Measurements from ENCODE around the gene PDE1C. TPM values are rescaled to one million over a fixed set of nuclear protein-coding genes. Genes with fewer than 3 reads are reported as not detected.
"Not testable (repeated sequence)": the region's sequence is repeated elsewhere in the genome, so short reads cannot be mapped to it uniquely, and the experiment has no call there.

PDE1C gene
- total RNA-seq, 2 experiments from 2014 or later, result not detected

GRCh38 chr7:32033006-32033405 is 37.2 kb downstream of the PDE1C start:
- no peak overlapping the region for H3K4me3 Mint-ChIP-seq
- DNase-seq (no peak), ATAC-seq (no peak)
- POLR2A ChIA-PET, result no interaction called here
- H3K4me1 Mint-ChIP-seq (ENCODE audit: low read depth), result peaks cover 17% of the 10 kb centered on the region
- H3K27ac Mint-ChIP-seq, result no peak overlapping the region
- no peaks in the 10 kb centered on the region for H3K36me3 Mint-ChIP-seq (ENCODE audit: low read depth)
- CTCF ChIA-PET, result no interaction called here
- no peaks in the 10 kb centered on the region for H3K27me3 Mint-ChIP-seq (ENCODE audit: low read depth)
- no peaks in the 10 kb centered on the region for H3K9me3 Mint-ChIP-seq (ENCODE audit: insufficient read depth)

- Mint-ChIP-seq H3K27me3 (ENCODE audit: low read depth) (no peaks in the 10 kb centered on the region), H3K4me1 (ENCODE audit: low read depth) (peaks cover 12% of the 10 kb centered on the region), H3K9me3 (ENCODE audit: insufficient read depth) (no peaks in the 10 kb centered on the region), H3K36me3 (ENCODE audit: low read depth) (no peaks in the 10 kb centered on the region), H3K4me3 (no peak overlapping the region), H3K27ac (no peak overlapping the region)
- ChIA-PET POLR2A (no interaction called here), CTCF (no interaction called here)
- ATAC-seq (no peak), DNase-seq (no peak)
Measured at GRCh38 chr7:32032211-32032610, 38.0 kb downstream of the PDE1C start.

- DNase-seq (no peak), ATAC-seq (no peak)
- CTCF ChIA-PET, result no interaction called here
- no peaks in the 10 kb centered on the region for H3K36me3 Mint-ChIP-seq (ENCODE audit: low read depth)
- H3K9me3 Mint-ChIP-seq (ENCODE audit: insufficient read depth), result no peaks in the 10 kb centered on the region
- peaks cover 2% of the 10 kb centered on the region for H3K4me1 Mint-ChIP-seq (ENCODE audit: low read depth)
- no peak overlapping the region for H3K4me3 Mint-ChIP-seq
- H3K27me3 Mint-ChIP-seq (ENCODE audit: low read depth), result no peaks in the 10 kb centered on the region
- no peak overlapping the region for H3K27ac Mint-ChIP-seq
- POLR2A ChIA-PET, result no interaction called here
Measured at GRCh38 chr7:32030904-32031692, 39.1 kb downstream of the PDE1C start.

- CTCF ChIA-PET, result no interaction called here
- Mint-ChIP-seq H3K9me3 (ENCODE audit: insufficient read depth) (no peaks in the 10 kb centered on the region), H3K4me3 (no peak overlapping the region), H3K36me3 (ENCODE audit: low read depth) (no peaks in the 10 kb centered on the region), H3K27me3 (ENCODE audit: low read depth) (no peaks in the 10 kb centered on the region), H3K27ac (no peak overlapping the region), H3K4me1 (ENCODE audit: low read depth) (no peaks in the 10 kb centered on the region)
- ATAC-seq (no peak), DNase-seq (no peak)
- POLR2A ChIA-PET, result no interaction called here
Measured at GRCh38 chr7:32026083-32026425, 44.2 kb downstream of the PDE1C start.

- H3K36me3 Mint-ChIP-seq (ENCODE audit: low read depth), result no peaks in the 10 kb centered on the region
- H3K27me3 Mint-ChIP-seq (ENCODE audit: low read depth), result no peaks in the 10 kb centered on the region
- H3K4me3 Mint-ChIP-seq, result no peak overlapping the region
- no peak for ATAC-seq
- H3K27ac Mint-ChIP-seq, result no peak overlapping the region
- H3K9me3 Mint-ChIP-seq (ENCODE audit: insufficient read depth), result no peaks in the 10 kb centered on the region
- ChIA-PET CTCF (no interaction called here), POLR2A (no interaction called here)
- H3K4me1 Mint-ChIP-seq (ENCODE audit: low read depth), result no peaks in the 10 kb centered on the region
- DNase-seq, result no peak
Measured at GRCh38 chr7:32025381-32026082, 44.7 kb downstream of the PDE1C start.

- ChIA-PET CTCF (no interaction called here), POLR2A (no interaction called here)
- Mint-ChIP-seq H3K27me3 (ENCODE audit: low read depth) (no peaks in the 10 kb centered on the region), H3K27ac (no peak overlapping the region), H3K9me3 (ENCODE audit: insufficient read depth) (no peaks in the 10 kb centered on the region), H3K4me3 (no peak overlapping the region), H3K4me1 (ENCODE audit: low read depth) (no peaks in the 10 kb centered on the region), H3K36me3 (ENCODE audit: low read depth) (no peaks in the 10 kb centered on the region)
- ATAC-seq (no peak), DNase-seq (no peak)
Measured at GRCh38 chr7:32023376-32023775, 46.8 kb downstream of the PDE1C start.

- Mint-ChIP-seq H3K4me3 (no peak overlapping the region), H3K27me3 (ENCODE audit: low read depth) (no peaks in the 10 kb centered on the region), H3K36me3 (ENCODE audit: low read depth) (no peaks in the 10 kb centered on the region), H3K27ac (no peak overlapping the region), H3K4me1 (ENCODE audit: low read depth) (no peaks in the 10 kb centered on the region), H3K9me3 (ENCODE audit: insufficient read depth) (no peaks in the 10 kb centered on the region)
- ATAC-seq, result no peak
- ChIA-PET POLR2A (no interaction called here), CTCF (no interaction called here)
- no peak for DNase-seq
Measured at GRCh38 chr7:32022966-32023365, 47.2 kb downstream of the PDE1C start.

- ChIA-PET POLR2A (no interaction called here), CTCF (no interaction called here)
- no peak for ATAC-seq
- Mint-ChIP-seq H3K36me3 (ENCODE audit: low read depth) (no peaks in the 10 kb centered on the region), H3K9me3 (ENCODE audit: insufficient read depth) (no peaks in the 10 kb centered on the region), H3K4me1 (ENCODE audit: low read depth) (no peaks in the 10 kb centered on the region), H3K4me3 (no peak overlapping the region), H3K27me3 (ENCODE audit: low read depth) (no peaks in the 10 kb centered on the region), H3K27ac (no peak overlapping the region)
- DNase-seq, result no peak
Measured at GRCh38 chr7:32020551-32021159, 49.6 kb downstream of the PDE1C start.

GRCh38 chr7:32018845-32019578 is 51.2 kb downstream of the PDE1C start:
- Mint-ChIP-seq H3K4me1 (ENCODE audit: low read depth) (no peaks in the 10 kb centered on the region), H3K4me3 (no peak overlapping the region), H3K27me3 (ENCODE audit: low read depth) (no peaks in the 10 kb centered on the region), H3K36me3 (ENCODE audit: low read depth) (no peaks in the 10 kb centered on the region), H3K27ac (no peak overlapping the region), H3K9me3 (ENCODE audit: insufficient read depth) (peaks cover 4% of the 10 kb centered on the region)
- DNase-seq (no peak), ATAC-seq (no peak)
- ChIA-PET POLR2A (no interaction called here), CTCF (no interaction called here)

- Mint-ChIP-seq H3K36me3 (ENCODE audit: low read depth) (no peaks in the 10 kb centered on the region), H3K4me3 (no peak overlapping the region), H3K4me1 (ENCODE audit: low read depth) (no peaks in the 10 kb centered on the region), H3K27me3 (ENCODE audit: low read depth) (no peaks in the 10 kb centered on the region), H3K27ac (no peak overlapping the region), H3K9me3 (ENCODE audit: insufficient read depth) (peaks cover 4% of the 10 kb centered on the region)
- CTCF ChIA-PET, result interaction anchor here (0.7 kb wide), 1 partner anchor 175 kb away, joined by 3 read pairs; no protein-coding TSS in a partner anchor
- DNase-seq (no peak), ATAC-seq (no peak)
- POLR2A ChIA-PET, result no interaction called here
Measured at GRCh38 chr7:32015133-32015532, 55.1 kb downstream of the PDE1C start.

- DNase-seq; H3K36me3 Mint-ChIP-seq (ENCODE audit: low read depth); H3K27me3 Mint-ChIP-seq (ENCODE audit: low read depth); H3K9me3 Mint-ChIP-seq (ENCODE audit: insufficient read depth); H3K27ac Mint-ChIP-seq; H3K4me1 Mint-ChIP-seq (ENCODE audit: low read depth); ATAC-seq; CTCF ChIA-PET; H3K4me3 Mint-ChIP-seq; POLR2A ChIA-PET: not testable (repeated sequence)
Measured at GRCh38 chr7:32013471-32013870, 56.7 kb downstream of the PDE1C start.

- Mint-ChIP-seq H3K9me3 (ENCODE audit: insufficient read depth) (no peaks in the 10 kb centered on the region), H3K27me3 (ENCODE audit: low read depth) (no peaks in the 10 kb centered on the region), H3K4me1 (ENCODE audit: low read depth) (no peaks in the 10 kb centered on the region), H3K4me3 (no peak overlapping the region), H3K36me3 (ENCODE audit: low read depth) (no peaks in the 10 kb centered on the region), H3K27ac (no peak overlapping the region)
- ATAC-seq (no peak), DNase-seq (no peak)
- ChIA-PET POLR2A (no interaction called here), CTCF (no interaction called here)
Measured at GRCh38 chr7:32005577-32005976, 64.6 kb downstream of the PDE1C start.

Measured in activated CD8-positive, alpha-beta T cell treated with anti-CD3 and anti-CD28 coated beads, Interleukin-2, amount 10 ng/mL, durations not matched to agents 7 days and 5 days (primary cell).